ENCODE data around the gene OSMR.

DNA sequence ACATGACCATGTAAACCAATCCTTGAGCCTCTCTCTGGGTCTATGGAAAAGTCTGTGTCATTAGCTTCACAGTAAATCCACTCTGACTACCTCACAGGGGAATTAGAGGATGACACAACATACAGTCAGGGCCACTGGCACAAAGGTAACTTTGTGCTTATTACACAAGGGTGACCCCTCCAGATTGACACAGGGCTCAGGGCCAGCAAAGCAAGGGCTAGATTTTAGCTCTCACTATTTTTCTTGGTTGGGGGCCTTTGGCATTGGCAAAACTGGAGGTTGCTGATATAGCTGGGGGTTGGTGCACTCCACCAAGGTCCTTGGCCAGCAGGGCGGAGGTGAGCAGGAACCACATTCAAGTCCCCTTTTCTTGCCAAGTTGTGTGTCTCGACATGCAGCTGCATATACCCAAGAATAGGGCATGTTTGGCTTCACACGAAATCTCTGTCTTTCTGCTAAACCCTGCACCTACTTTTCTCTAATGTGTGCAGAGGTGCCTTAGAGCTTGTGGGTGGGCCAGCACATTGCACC, 15.2 kb upstream of the OSMR start:
- TF ChIP-seq, protein P1, sequence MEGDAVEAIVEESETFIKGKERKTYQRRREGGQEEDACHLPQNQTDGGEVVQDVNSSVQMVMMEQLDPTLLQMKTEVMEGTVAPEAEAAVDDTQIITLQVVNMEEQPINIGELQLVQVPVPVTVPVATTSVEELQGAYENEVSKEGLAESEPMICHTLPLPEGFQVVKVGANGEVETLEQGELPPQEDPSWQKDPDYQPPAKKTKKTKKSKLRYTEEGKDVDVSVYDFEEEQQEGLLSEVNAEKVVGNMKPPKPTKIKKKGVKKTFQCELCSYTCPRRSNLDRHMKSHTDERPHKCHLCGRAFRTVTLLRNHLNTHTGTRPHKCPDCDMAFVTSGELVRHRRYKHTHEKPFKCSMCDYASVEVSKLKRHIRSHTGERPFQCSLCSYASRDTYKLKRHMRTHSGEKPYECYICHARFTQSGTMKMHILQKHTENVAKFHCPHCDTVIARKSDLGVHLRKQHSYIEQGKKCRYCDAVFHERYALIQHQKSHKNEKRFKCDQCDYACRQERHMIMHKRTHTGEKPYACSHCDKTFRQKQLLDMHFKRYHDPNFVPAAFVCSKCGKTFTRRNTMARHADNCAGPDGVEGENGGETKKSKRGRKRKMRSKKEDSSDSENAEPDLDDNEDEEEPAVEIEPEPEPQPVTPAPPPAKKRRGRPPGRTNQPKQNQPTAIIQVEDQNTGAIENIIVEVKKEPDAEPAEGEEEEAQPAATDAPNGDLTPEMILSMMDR (IDR thresholded peaks at IDR 0.05): no peak
- TF ChIP-seq EZH2 (IDR thresholded peaks at IDR 0.05; ENCODE audit: borderline replicate concordance, insufficient read depth, low read depth, low read length, poor library complexity, severe bottlenecking): no peak
